H1 (cell line): ENCODE data around the gene DYTN. TPM values are rescaled to one million over a fixed set of nuclear protein-coding genes. Genes with fewer than 3 reads are reported as not detected.

Experiments used
- CTCF ChIA-PET: fragments of 300-600 bp; sonication (Branson Sonifier 250); formaldehyde crosslinking; loops from one replicate; lab custom pipeline; 2021; ENCODE audit not compliant: partially characterized antibody; lab: Charles Lee
- POLR2A ChIA-PET: fragments of 300-600 bp; sonication (Branson Sonifier 250); formaldehyde crosslinking; loops from one replicate; lab custom pipeline; 2021; ENCODE audit warnings: inconsistent platforms; ENCODE audit not compliant: partially characterized antibody; lab: Charles Lee
- DNase-seq, 2 experiments: peaks; one replicate each; pipeline versions ENCODE4 v3.0.0 to v3.0.0-alpha.2; 2010 to 2022; ENCODE audit warnings: low spot score in 2 of 2, low read depth in 1 of 2, mixed read lengths in 1 of 2
- FAIRE-seq: peaks from 2 replicates; lab custom pipeline; 2011; peaks lifted over from hg19 to GRCh38; lab: Jason Lieb, UNC
- H2AFZ ChIP-seq: 2 replicates; pipeline ENCODE4 v1.8.1; 2012; ENCODE audit warnings: low read length, inconsistent platforms
- H2AK5ac ChIP-seq: 2 replicates; pipeline ENCODE4 v1.6.1; 2013; ENCODE audit warnings: low read depth, low read length
- H2BK120ac ChIP-seq: replicated peaks from 2 replicates; pipeline ENCODE3; 2013; ENCODE audit warnings: low read depth, low read length, inconsistent platforms
- H2BK12ac ChIP-seq: 2 replicates; pipeline ENCODE4 v1.6.1; 2013; ENCODE audit warnings: low read depth, low read length
- H2BK15ac ChIP-seq: 2 replicates; pipeline ENCODE4 v1.6.1; 2013; ENCODE audit warnings: low read length
- H2BK20ac ChIP-seq: 2 replicates; pipeline ENCODE4 v1.6.1; 2013; ENCODE audit warnings: low read length
- H2BK5ac ChIP-seq: 2 replicates; pipeline ENCODE4 v1.6.1; 2013; ENCODE audit warnings: low read depth, low read length
- H3K14ac ChIP-seq: 2 replicates; pipeline ENCODE4 v1.6.1; 2013; ENCODE audit warnings: inconsistent platforms; ENCODE audit not compliant: insufficient read length
- H3K18ac ChIP-seq: 2 replicates; pipeline ENCODE4 v1.6.1; 2013; ENCODE audit warnings: low read length; ENCODE audit errors: extremely low read depth
- H3K23ac ChIP-seq: 2 replicates; pipeline ENCODE4 v1.6.1; 2013; ENCODE audit warnings: inconsistent platforms; ENCODE audit not compliant: insufficient read length
- H3K23me2 ChIP-seq: 2 replicates; pipeline ENCODE4 v1.6.1; 2013; ENCODE audit warnings: low read depth, low read length
- H3K27ac ChIP-seq: 2 replicates; pipeline ENCODE4 v1.6.1; 2011; ENCODE audit warnings: low read depth, low read length, inconsistent platforms
- H3K27me3 ChIP-seq, 4 experiments: replicated peaks in 1 of 4; 1 replicate in 1 of 4; 2 replicates in 3 of 4; pipeline versions ENCODE4 v1.6.1 to v1.8.1; 2011 to 2013; ENCODE audit warnings: low read length in 3 of 4, mild to moderate bottlenecking in 3 of 4, inconsistent platforms in 2 of 4, mixed read lengths in 2 of 4, moderate library complexity in 1 of 4; ENCODE audit not compliant: control insufficient read depth in 3 of 4, insufficient read depth in 3 of 4; ENCODE audit errors: extremely low read depth in 1 of 4
- H3K36me3 ChIP-seq, 4 experiments: 2 replicates each; pipeline versions ENCODE4 v1.6.1 to v1.8.1; 2011 to 2013; ENCODE audit warnings: mild to moderate bottlenecking in 4 of 4, low read length in 3 of 4, moderate library complexity in 2 of 4, control low read depth in 1 of 4, inconsistent platforms in 1 of 4; ENCODE audit not compliant: insufficient read depth in 4 of 4, control insufficient read depth in 2 of 4
- H3K4ac ChIP-seq: replicated peaks from 2 replicates; pipeline ENCODE3; 2013; ENCODE audit warnings: low read length, low read depth, mixed read lengths, inconsistent platforms; ENCODE audit not compliant: insufficient read length
- H3K4me1 ChIP-seq, 4 experiments: replicated peaks in 1 of 4; 1 replicate in 1 of 4; 2 replicates in 3 of 4; pipeline versions ENCODE4 v1.6.1 to v1.8.1; 2011 to 2013; ENCODE audit warnings: low read length in 3 of 4, inconsistent platforms in 2 of 4, mixed read lengths in 1 of 4; ENCODE audit not compliant: insufficient read depth in 4 of 4, control insufficient read depth in 3 of 4
- H3K4me2 ChIP-seq, 2 experiments: 2 replicates each; pipeline versions ENCODE4 v1.6.1 to v1.8.1; 2011 to 2013; ENCODE audit warnings: low read depth in 2 of 2, low read length in 2 of 2, control low read depth in 1 of 2, inconsistent platforms in 1 of 2, mild to moderate bottlenecking in 1 of 2; ENCODE audit not compliant: insufficient read depth in 1 of 2
- H3K4me3 ChIP-seq, 4 experiments: fragments of 200-600, 300-600 bp in 1 of 4; sonication (generic), shearing (Covaris generic), sonication (Bioruptor Twin) in 1 of 4; 2 replicates each; pipeline versions ENCODE4 v1.5.1 to v1.8.1; 2011 to 2016; ENCODE audit warnings: low read length in 4 of 4, low read depth in 3 of 4, control low read depth in 2 of 4, inconsistent platforms in 2 of 4, mild to moderate bottlenecking in 2 of 4, mixed read lengths in 1 of 4, moderate library complexity in 1 of 4; ENCODE audit not compliant: insufficient read depth in 2 of 4; ENCODE audit errors: extremely low read depth in 1 of 4
- H3K56ac ChIP-seq: replicated peaks from 2 replicates; pipeline ENCODE3; 2013; ENCODE audit warnings: low read depth, mild to moderate bottlenecking, mixed read lengths, low read length, inconsistent platforms; ENCODE audit not compliant: insufficient read length
- H3K79me1 ChIP-seq: 2 replicates; pipeline ENCODE4 v1.6.1; 2013; ENCODE audit warnings: low read depth, low read length, control low read depth
- H3K79me2 ChIP-seq, 2 experiments: 2 replicates each; pipeline versions ENCODE4 v1.6.1 to v1.8.1; 2012 to 2013; ENCODE audit warnings: low read length in 2 of 2, mild to moderate bottlenecking in 2 of 2, inconsistent platforms in 1 of 2; ENCODE audit not compliant: insufficient read depth in 2 of 2, control insufficient read depth in 1 of 2
- H3K9ac ChIP-seq, 4 experiments: replicated peaks in 1 of 4; 1 replicate in 1 of 4; 2 replicates in 3 of 4; pipeline versions ENCODE4 v1.6.1 to v1.8.1; 2011 to 2013; ENCODE audit warnings: low read depth in 3 of 4, low read length in 3 of 4, control low read depth in 2 of 4, mild to moderate bottlenecking in 2 of 4, moderate library complexity in 2 of 4, inconsistent platforms in 1 of 4; ENCODE audit errors: extremely low read depth in 1 of 4
- H3K9me3 ChIP-seq, 2 experiments: 2 replicates each; pipeline versions ENCODE4 v1.6.1 to v1.8.1; 2012 to 2013; ENCODE audit warnings: mild to moderate bottlenecking in 2 of 2, moderate library complexity in 2 of 2, control low read depth in 1 of 2, inconsistent platforms in 1 of 2, low read depth in 1 of 2, low read length in 1 of 2, mixed read lengths in 1 of 2; ENCODE audit not compliant: insufficient read depth in 2 of 2
- H4K20me1 ChIP-seq, 2 experiments: replicated peaks in 1 of 2; 2 replicates each; pipeline versions ENCODE3 to v1.8.1; 2011 to 2013; ENCODE audit warnings: inconsistent platforms in 2 of 2, low read length in 2 of 2, mild to moderate bottlenecking in 1 of 2; ENCODE audit not compliant: insufficient read depth in 2 of 2, control insufficient read depth in 1 of 2
- H4K5ac ChIP-seq: 2 replicates; pipeline ENCODE4 v1.6.1; 2013; ENCODE audit warnings: low read length, low read depth, mixed read lengths, inconsistent platforms; ENCODE audit not compliant: insufficient read length
- H4K8ac ChIP-seq: 2 replicates; pipeline ENCODE4 v1.8.0; 2013; ENCODE audit warnings: mild to moderate bottlenecking, moderate library complexity, low read length, inconsistent platforms; ENCODE audit not compliant: insufficient read depth; ENCODE audit errors: extremely low read depth
- H4K91ac ChIP-seq: replicated peaks from 2 replicates; pipeline ENCODE3; 2013; ENCODE audit warnings: low read length, mixed read lengths, inconsistent platforms; ENCODE audit not compliant: insufficient read length
- ASH2L ChIP-seq: fragments of 200-600, 300-600 bp; sonication (generic); IDR thresholded peaks from one replicate; pipeline ENCODE4 v1.7.1; 2017; ENCODE audit warnings: low read length
- WGBS, 2 experiments: shearing (Covaris generic) in 1 of 2; methylation state at CpG; one replicate each; pipeline versions ENCODE4 v1.1.6 to v1.1.7; 2013 to 2015; ENCODE audit warnings: low lambda C conversion rate in 2 of 2, mixed read lengths in 2 of 2, inconsistent platforms in 1 of 2, low coverage in 1 of 2, missing lambda C conversion rate in 1 of 2; ENCODE audit not compliant: insufficient replicate concordance in 2 of 2, insufficient coverage in 1 of 2, insufficient read length in 1 of 2; ENCODE audit errors: extremely low coverage in 1 of 2, missing lambda C conversion rate in 1 of 2; 5-methylcytosine and 5-hydroxymethylcytosine counted together
- polyA plus RNA-seq, 7 experiments: library from polyadenylated mRNA; depleted of rRNA in 3 of 7; stranded (reverse) in 5 of 7; unstranded in 2 of 7; fragments of >200 nt in 5 of 7; fragments of 200-250 nt in 2 of 7; gene quantifications; 1 replicate in 5 of 7; 2 replicates in 1 of 7; 4 replicates in 1 of 7; pipeline versions ENCODE4 v1.2.1 to v1.2.3, GENCODE V29; 2011 to 2013; ENCODE audit warnings: missing spikeins in 2 of 7, mixed read lengths in 2 of 7
- total RNA-seq: library from RNA; stranded (reverse); fragmentation: NEBNext Ultra II Directional; extraction: Animal tissue kit (Norgen Biotek cat#: 25700); gene quantifications from 2 replicates; pipeline ENCODE4 v1.2.1, GENCODE V29; 2021

DYTN gene
- total and polyA plus RNA-seq, 2 of the 8 experiments (the other 6 are each of a cell fraction or from before 2014, with no cell fraction given): not detected

DNA sequence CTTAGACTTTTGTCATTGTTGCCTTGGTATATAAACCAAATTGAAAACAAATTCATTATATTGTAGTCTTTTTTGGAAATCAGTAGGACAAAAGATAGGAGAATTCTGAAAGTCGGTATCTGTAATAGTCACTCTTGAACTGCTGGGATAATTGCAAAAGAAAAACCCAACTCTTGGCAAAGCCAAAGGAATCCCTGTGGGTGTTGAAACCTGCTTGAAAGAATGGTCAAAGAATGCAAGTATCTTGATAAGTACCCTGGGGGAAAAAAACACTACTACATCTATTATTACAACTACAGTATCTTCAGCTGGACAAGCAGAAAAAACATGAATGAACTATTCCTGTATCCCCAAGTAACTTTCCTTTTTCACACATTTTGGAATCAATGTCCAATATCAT lies 83.2 kb downstream of the DYTN start:
- no peak overlapping the region for H3K18ac ChIP-seq
- no peak overlapping the region for H3K56ac ChIP-seq
- H3K79me1 ChIP-seq: no peaks in the 10 kb centered on the region
- H4K91ac ChIP-seq: no peak overlapping the region
- 79% methylated on average over 1 of the region's 1 CpG; no CpG with 5 or more reads in 1 of the 2 experiments for WGBS, 2 experiments
- FAIRE-seq (no peak), DNase-seq (no peak)
- ChIA-PET POLR2A (no interaction called here), CTCF (no interaction called here)
- H2AFZ ChIP-seq: no peak overlapping the region
- no peak overlapping the region for H2BK12ac ChIP-seq
- no peak overlapping the region for H2AK5ac ChIP-seq
- H4K20me1 ChIP-seq: no peaks in the 10 kb centered on the region
- H3K4me2 ChIP-seq: no peak overlapping the region
- no peak overlapping the region for H2BK120ac ChIP-seq
- no peak overlapping the region for H3K23ac ChIP-seq
- H3K4me1 ChIP-seq: no peaks in the 10 kb centered on the region
- H2BK5ac ChIP-seq: no peak overlapping the region
- H3K14ac ChIP-seq: no peak overlapping the region
- H4K8ac ChIP-seq: no peak overlapping the region
- no peak overlapping the region for H3K4ac ChIP-seq
- no peak overlapping the region for H4K5ac ChIP-seq
- no peaks in the 10 kb centered on the region for H3K9me3 ChIP-seq
- H3K36me3 ChIP-seq: no peaks in the 10 kb centered on the region
- H2BK20ac ChIP-seq: no peak overlapping the region
- no peaks in the 10 kb centered on the region for H3K27me3 ChIP-seq
- no peak overlapping the region for H3K9ac ChIP-seq
- no peaks in the 10 kb centered on the region; the same call in 1 of the 2 replicates for H3K23me2 ChIP-seq
- no peak overlapping the region for H3K27ac ChIP-seq
- H2BK15ac ChIP-seq: no peak overlapping the region
- H3K79me2 ChIP-seq: no peaks in the 10 kb centered on the region
- H3K4me3 ChIP-seq: no peak overlapping the region
- no peak for TF ChIP-seq ASH2L
